ENCODE data around the gene MOG. TPM values are rescaled to one million over a fixed set of nuclear protein-coding genes. Genes with fewer than 3 reads are reported as not detected.
A peak's percentile ranks its signal among the peaks of the same experiment; 100 is the strongest.
"Not testable (repeated sequence)": the region's sequence is repeated elsewhere in the genome, so short reads cannot be mapped to it uniquely, and the experiment has no call there.

The MOG gene
- total RNA-seq, 1 experiment from 2014 or later, result not detected

DNA sequence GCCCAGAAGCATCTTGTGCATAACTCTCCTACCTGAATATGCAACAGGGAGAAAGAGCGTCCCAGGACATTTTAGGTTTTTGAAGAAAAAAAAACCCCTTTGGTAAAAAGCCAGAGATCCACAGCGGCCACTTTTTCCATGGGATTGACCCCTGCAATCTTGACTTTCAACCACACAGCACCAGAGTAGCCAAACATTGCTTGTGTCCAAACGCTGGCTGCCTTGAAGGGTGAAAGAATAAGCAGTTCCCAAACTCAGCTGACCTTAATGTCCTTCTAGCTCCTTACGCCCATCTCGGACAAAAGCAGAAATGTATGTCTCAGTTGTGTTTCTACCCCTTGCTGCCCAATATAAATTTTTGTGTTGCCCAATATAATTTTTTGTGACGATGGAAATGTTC, 1.2 kb upstream of the MOG start:
- ChIA-PET CTCF (no interaction called here), POLR2A (no interaction called here)
- no peak for DNase-seq
- no peaks in the 10 kb centered on the region for H3K4me1 Mint-ChIP-seq (ENCODE audit: low read depth, unreplicated experiment)
- no peaks in the 10 kb centered on the region for H3K9me3 ChIP-seq
- no peaks in the 10 kb centered on the region for H3K36me3 Mint-ChIP-seq (ENCODE audit: insufficient read depth, unreplicated experiment)
- H3K4me1 ChIP-seq, result no peaks in the 10 kb centered on the region
- no peak overlapping the region for H3K4me3 ChIP-seq (ENCODE audit: low read depth, low read length)
- BruUV-seq (replicated peaks), result no TSS peak
- peaks cover 4% of the 10 kb centered on the region for H3K27me3 Mint-ChIP-seq (ENCODE audit: insufficient read depth, unreplicated experiment)
- H3K36me3 ChIP-seq (ENCODE audit: control insufficient read depth, insufficient read depth, low read length), result no peaks in the 10 kb centered on the region
- intact Hi-C loops (cut with micrococcal nuclease; ENCODE audit: unreplicated experiment), result no loop called here
- H3K27ac Mint-ChIP-seq (ENCODE audit: unreplicated experiment), result no peak overlapping the region
- H3K27me3 ChIP-seq (replicated peaks; ENCODE audit: control insufficient read depth, insufficient read depth, low read length), result no peaks in the 10 kb centered on the region
- H3K9me3 Mint-ChIP-seq (ENCODE audit: unreplicated experiment), result no peaks in the 10 kb centered on the region
- no peak overlapping the region for H3K4me3 Mint-ChIP-seq (ENCODE audit: unreplicated experiment)
- TF ChIP-seq, protein P1, sequence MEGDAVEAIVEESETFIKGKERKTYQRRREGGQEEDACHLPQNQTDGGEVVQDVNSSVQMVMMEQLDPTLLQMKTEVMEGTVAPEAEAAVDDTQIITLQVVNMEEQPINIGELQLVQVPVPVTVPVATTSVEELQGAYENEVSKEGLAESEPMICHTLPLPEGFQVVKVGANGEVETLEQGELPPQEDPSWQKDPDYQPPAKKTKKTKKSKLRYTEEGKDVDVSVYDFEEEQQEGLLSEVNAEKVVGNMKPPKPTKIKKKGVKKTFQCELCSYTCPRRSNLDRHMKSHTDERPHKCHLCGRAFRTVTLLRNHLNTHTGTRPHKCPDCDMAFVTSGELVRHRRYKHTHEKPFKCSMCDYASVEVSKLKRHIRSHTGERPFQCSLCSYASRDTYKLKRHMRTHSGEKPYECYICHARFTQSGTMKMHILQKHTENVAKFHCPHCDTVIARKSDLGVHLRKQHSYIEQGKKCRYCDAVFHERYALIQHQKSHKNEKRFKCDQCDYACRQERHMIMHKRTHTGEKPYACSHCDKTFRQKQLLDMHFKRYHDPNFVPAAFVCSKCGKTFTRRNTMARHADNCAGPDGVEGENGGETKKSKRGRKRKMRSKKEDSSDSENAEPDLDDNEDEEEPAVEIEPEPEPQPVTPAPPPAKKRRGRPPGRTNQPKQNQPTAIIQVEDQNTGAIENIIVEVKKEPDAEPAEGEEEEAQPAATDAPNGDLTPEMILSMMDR (IDR thresholded peaks at IDR 0.05; ENCODE audit: insufficient read depth in 1 of 2, low read depth in 1 of 2, low read length in 1 of 2, severe bottlenecking in 1 of 2, unreplicated experiment in 1 of 2), result no peak

DNA sequence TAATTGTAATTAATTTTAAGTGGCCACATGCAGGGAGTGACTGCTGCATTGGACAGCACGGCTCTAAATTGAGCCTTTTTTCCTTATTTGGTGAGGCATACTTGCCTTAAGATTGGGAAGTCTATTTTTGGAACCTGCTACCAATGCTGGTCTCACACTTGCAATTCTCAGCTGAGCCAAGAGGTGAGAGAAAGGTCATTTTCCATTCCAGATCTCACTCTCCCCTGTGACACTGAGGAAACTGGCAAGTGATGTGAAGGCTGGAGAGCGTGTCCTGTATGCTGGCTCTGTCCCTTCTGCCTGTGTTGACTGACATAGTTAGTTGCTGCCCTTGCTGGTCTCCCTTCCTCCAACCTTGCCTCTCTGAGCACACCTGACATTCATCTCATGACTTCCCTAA, 735 bp upstream of the MOG start:
- ChIA-PET POLR2A (no interaction called here), CTCF (interaction anchor here (0.7 kb wide), 1 partner anchor 40 kb away, joined by 7 read pairs; no protein-coding TSS in a partner anchor)

DNA sequence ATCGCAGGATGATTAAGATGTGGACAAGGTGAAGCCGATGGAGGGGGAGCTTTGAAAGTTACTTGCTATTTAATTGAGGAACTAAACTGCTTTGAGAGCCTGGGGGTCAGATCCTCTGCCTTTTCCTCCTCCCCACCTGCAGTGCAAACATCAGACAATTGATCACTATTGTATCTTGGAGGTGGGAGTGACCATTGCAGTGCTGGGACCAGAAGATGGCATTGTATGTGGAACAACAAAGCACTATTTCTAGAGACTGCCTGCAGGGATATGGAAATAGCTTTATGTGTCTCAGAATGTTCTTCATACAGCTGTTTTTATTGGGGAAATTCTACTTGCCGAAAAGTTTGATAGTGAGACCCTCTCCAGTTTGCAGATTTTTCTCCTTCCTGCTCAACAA, 4.2 kb downstream of the MOG start:
- no peak overlapping the region for H3K4me3 Mint-ChIP-seq (ENCODE audit: unreplicated experiment)

More for the DNA sequence above, 735 bp upstream of the MOG start:
- Histone ChIP-seq H3K4me3 (ENCODE audit: low read depth, low read length) (no peak overlapping the region), H3K36me3 (ENCODE audit: control insufficient read depth, insufficient read depth, low read length) (no peaks in the 10 kb centered on the region), H3K27me3 (replicated peaks; ENCODE audit: control insufficient read depth, insufficient read depth, low read length) (no peaks in the 10 kb centered on the region), H3K9me3 (no peaks in the 10 kb centered on the region), H3K4me1 (no peaks in the 10 kb centered on the region)
- H3K4me1 Mint-ChIP-seq (ENCODE audit: low read depth, unreplicated experiment), result no peaks in the 10 kb centered on the region
- H3K4me3 Mint-ChIP-seq (ENCODE audit: unreplicated experiment), result no peak overlapping the region
- H3K9me3 Mint-ChIP-seq (ENCODE audit: unreplicated experiment), result no peaks in the 10 kb centered on the region
- no peaks in the 10 kb centered on the region for H3K36me3 Mint-ChIP-seq (ENCODE audit: insufficient read depth, unreplicated experiment)
- TF ChIP-seq, protein P1 (IDR thresholded peaks at IDR 0.05; ENCODE audit: insufficient read depth in 1 of 2, low read depth in 1 of 2, low read length in 1 of 2, severe bottlenecking in 1 of 2, unreplicated experiment in 1 of 2), result no peak
- intact Hi-C loops (cut with micrococcal nuclease; ENCODE audit: unreplicated experiment), result no loop called here
- H3K27me3 Mint-ChIP-seq (ENCODE audit: insufficient read depth, unreplicated experiment), result peaks cover 4% of the 10 kb centered on the region
- no TSS peak for BruUV-seq (replicated peaks)
- H3K27ac Mint-ChIP-seq (ENCODE audit: unreplicated experiment), result no peak overlapping the region
- no peak for DNase-seq

DNA sequence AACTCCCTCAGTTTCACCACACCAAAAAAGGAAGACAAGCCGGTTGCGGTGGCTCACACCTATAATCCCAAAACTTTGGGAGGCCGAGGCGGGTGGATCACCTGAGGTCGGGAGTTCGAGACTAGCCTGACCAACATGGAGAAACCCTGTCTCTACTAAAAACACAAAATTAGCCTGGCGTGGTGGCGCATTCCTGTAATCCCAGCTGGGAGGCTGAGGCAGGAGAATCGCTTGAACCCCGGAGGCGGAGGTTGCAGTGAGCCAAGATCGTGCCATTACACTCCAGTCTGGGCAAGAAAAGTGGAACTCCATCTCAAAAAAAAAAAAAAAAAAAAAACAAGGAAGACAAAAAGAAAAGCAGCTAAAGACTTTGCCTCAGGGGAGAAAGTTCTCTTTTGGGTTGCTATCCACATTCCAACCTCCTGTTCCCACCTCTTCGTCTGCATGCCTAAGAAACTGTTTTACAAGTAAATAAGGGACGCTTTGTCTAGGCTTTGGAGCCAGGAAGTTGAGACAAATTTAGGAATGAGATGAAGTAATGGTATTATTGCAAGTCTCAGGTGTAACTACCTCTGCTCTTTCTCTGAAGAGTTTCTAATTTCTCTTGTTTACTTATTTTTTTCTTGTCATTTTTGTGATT, 4.7 kb downstream of the MOG start:
- H3K36me3 Mint-ChIP-seq (ENCODE audit: insufficient read depth, unreplicated experiment); intact Hi-C loops (cut with micrococcal nuclease; ENCODE audit: unreplicated experiment); H3K27me3 Mint-ChIP-seq (ENCODE audit: insufficient read depth, unreplicated experiment); H3K27ac Mint-ChIP-seq (ENCODE audit: unreplicated experiment); H3K27me3 ChIP-seq (replicated peaks; ENCODE audit: control insufficient read depth, insufficient read depth, low read length); H3K4me1 ChIP-seq; H3K4me3 ChIP-seq (ENCODE audit: low read depth, low read length); BruUV-seq (replicated peaks); H3K4me1 Mint-ChIP-seq (ENCODE audit: low read depth, unreplicated experiment); H3K9me3 Mint-ChIP-seq (ENCODE audit: unreplicated experiment); H3K36me3 ChIP-seq (ENCODE audit: control insufficient read depth, insufficient read depth, low read length); H3K4me3 Mint-ChIP-seq (ENCODE audit: unreplicated experiment); H3K9me3 ChIP-seq; POLR2A ChIA-PET: not testable (repeated sequence)
- peak in 1 of 2 experiments; percentile 14 for DNase-seq
- CTCF ChIA-PET, result interaction anchor here (0.6 to 1.2 kb wide), 3 partner anchors 8 to 12 kb away, joined by 3 to 8 read pairs (median 4); no protein-coding TSS in a partner anchor

More for the DNA sequence above, 4.2 kb downstream of the MOG start:
- Mint-ChIP-seq H3K9me3 (ENCODE audit: unreplicated experiment) (no peaks in the 10 kb centered on the region), H3K36me3 (ENCODE audit: insufficient read depth, unreplicated experiment) (no peaks in the 10 kb centered on the region), H3K27ac (ENCODE audit: unreplicated experiment) (no peak overlapping the region), H3K4me1 (ENCODE audit: low read depth, unreplicated experiment) (no peaks in the 10 kb centered on the region), H3K27me3 (ENCODE audit: insufficient read depth, unreplicated experiment) (peaks cover 4% of the 10 kb centered on the region)
- intact Hi-C loops (cut with micrococcal nuclease; ENCODE audit: unreplicated experiment), result no loop called here
- H3K36me3 ChIP-seq (ENCODE audit: control insufficient read depth, insufficient read depth, low read length), result no peaks in the 10 kb centered on the region
- no peak for DNase-seq
- no peak overlapping the region for H3K4me3 ChIP-seq (ENCODE audit: low read depth, low read length)
- no peaks in the 10 kb centered on the region for H3K9me3 ChIP-seq
- CTCF ChIA-PET, result interaction anchor here (1.0 to 1.2 kb wide), 2 partner anchors 7 to 12 kb away, joined by 4 to 8 read pairs; no protein-coding TSS in a partner anchor
- POLR2A ChIA-PET, result no interaction called here
- H3K27me3 ChIP-seq (replicated peaks; ENCODE audit: control insufficient read depth, insufficient read depth, low read length), result no peaks in the 10 kb centered on the region
- TF ChIP-seq, protein P1 (IDR thresholded peaks at IDR 0.05; ENCODE audit: insufficient read depth in 1 of 2, low read depth in 1 of 2, low read length in 1 of 2, severe bottlenecking in 1 of 2, unreplicated experiment in 1 of 2), result no peak
- BruUV-seq (replicated peaks), result no TSS peak
- H3K4me1 ChIP-seq, result no peaks in the 10 kb centered on the region
